Measurements from ENCODE around the gene SNAPC2.

DNA sequence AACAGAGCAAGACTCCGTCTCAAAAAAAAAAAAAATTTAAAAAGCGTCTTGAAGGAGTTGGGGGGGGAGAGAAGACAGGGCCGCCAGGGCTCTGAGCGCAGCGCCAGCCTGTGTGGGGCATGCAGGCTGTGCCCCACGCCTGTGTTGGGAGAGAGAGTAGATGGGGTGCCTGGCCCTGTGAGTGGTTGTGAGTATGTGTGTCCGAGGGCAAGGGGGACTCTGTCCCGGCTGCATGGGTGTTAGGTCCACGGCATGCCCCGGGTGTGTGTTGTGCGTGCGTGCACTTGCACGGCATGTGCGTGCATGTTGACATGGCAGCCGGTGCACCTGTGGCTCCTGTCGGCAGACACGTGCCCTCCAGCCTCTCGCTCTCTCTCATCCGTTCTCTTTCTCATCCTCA is 13.0 kb upstream of the SNAPC2 start:
- TF ChIP-seq EZH2 (IDR thresholded peaks at IDR 0.05; ENCODE audit: borderline replicate concordance, insufficient read depth, low read depth, low read length, poor library complexity, severe bottlenecking) = no peak
- TF ChIP-seq, protein P1, sequence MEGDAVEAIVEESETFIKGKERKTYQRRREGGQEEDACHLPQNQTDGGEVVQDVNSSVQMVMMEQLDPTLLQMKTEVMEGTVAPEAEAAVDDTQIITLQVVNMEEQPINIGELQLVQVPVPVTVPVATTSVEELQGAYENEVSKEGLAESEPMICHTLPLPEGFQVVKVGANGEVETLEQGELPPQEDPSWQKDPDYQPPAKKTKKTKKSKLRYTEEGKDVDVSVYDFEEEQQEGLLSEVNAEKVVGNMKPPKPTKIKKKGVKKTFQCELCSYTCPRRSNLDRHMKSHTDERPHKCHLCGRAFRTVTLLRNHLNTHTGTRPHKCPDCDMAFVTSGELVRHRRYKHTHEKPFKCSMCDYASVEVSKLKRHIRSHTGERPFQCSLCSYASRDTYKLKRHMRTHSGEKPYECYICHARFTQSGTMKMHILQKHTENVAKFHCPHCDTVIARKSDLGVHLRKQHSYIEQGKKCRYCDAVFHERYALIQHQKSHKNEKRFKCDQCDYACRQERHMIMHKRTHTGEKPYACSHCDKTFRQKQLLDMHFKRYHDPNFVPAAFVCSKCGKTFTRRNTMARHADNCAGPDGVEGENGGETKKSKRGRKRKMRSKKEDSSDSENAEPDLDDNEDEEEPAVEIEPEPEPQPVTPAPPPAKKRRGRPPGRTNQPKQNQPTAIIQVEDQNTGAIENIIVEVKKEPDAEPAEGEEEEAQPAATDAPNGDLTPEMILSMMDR (IDR thresholded peaks at IDR 0.05) = no peak
